Epithelial cell of proximal tubule (primary cell): Measurements from ENCODE around the gene ERICH3. TPM values are rescaled to one million over a fixed set of nuclear protein-coding genes. Genes with fewer than 3 reads are reported as not detected.

ENCODE experiments used
- DNase-seq: peaks from one replicate; pipeline ENCODE4 v3.0.0-alpha.2; 2011; ENCODE audit warnings: low read depth
- H3K4me3 ChIP-seq: 2 replicates; pipeline ENCODE4 v1.5.1; 2011; ENCODE audit warnings: low read depth, mild to moderate bottlenecking, low read length
- CTCF ChIP-seq: conservative IDR thresholded peaks from 2 replicates; pipeline ENCODE4 v1.5.1; 2012; ENCODE audit warnings: low read depth, mild to moderate bottlenecking, low read length
- total RNA-seq: library from RNA; depleted of rRNA; stranded (reverse); fragments of >200 nt; gene quantifications from 2 replicates; pipeline ENCODE4 v1.2.3, GENCODE V29; 2015

The ERICH3 gene, protein sequence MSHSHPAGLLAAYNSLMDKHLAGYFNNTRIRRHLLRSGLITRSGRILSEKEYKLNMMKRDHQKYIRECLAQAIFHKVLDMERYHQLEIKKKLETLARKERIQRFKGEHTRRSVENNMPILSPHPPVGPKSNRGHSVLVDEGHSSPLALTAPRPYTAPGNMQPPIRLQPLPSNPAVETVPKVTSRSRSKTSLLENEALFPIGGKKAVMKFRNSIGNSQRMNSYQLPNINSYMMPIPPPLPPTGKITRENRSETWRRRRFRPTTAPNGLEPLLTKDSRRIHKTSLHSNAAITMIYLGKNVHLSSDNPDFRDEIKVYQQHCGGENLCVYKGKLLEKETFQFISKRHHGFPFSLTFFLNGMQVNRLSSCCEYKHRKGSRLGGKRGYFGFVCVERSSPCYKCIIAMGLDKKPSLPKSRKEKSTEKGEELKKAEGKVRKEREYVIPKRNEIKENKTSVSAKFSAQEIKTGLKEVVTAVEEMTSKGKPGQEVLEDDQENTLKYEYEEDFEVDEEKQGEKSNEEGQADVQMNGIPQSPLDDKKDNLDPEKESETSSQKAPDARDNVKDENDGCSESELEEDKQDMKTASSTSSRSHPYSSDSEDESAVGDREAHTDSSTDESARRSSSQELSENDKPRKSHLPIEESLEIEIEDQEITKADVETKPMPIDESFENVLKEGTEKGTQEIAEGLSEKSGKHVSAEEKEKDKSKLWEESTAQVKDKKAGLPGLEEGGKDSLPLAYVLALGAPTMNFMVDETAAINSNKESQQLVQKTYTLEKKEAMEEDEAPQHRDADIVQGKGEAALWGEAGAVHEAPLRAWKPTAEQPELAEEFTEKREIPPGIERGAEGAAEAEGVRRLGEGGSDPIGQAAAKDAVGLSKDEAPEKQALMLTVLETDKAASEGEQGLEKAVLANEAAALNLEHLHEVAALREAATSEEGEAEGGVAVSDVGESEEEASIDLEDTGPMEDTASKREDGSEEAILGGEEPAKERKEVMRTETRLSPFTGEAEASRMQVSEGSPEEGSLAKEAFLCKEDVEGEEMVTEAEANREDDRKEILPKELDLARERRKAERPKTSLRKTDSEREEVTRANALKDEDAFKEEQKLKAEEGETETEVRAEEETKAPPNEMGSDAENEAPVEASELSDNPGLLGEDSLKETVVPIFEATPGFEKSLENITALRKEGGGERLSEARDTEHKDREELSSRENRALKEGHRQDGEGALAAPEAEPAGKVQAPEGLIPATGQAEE (N-terminal part only)
- 0.14 TPM in 1 of 2 replicates, not detected in the other for total RNA-seq

DNA sequence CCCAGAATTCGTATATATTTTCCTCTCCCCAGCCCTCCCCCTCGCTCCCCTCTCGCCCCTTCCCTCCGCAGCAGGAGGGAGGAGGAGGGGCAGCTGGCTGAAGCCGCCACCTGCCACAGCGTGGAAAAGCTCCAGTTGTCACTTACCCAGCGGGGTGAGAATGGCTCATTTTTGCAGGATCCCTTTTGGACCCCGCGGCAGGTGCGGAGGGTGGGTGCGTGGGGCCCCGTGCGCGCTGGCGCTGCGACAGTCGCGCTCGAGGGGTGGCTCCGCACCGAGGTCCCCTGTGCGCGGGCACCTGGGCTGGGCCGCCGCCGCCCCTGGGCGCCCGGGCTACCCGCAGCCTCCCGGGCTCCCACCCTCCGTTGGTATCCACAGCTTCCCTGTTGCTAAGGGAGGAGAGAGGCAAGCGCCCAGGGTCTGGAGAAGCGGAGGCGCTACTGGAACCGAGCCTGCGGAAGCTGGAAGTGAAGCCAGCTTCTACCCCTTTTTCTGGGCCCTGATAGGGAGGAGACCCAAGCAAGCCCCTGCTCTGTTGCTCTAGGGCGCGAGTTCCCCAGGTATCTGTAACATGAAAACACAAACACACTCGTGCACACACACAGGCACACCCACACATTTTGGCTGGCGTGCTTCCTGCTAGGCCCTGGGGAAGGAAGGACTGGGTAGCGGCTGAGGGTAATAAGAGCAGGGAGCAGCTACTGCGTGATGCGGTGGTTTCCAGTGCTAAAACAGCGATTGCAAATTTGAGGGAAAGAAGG is at the start of gene ERICH3:
Gene ERICH3 (minus strand): TSS at position 442 of the 761 bp plus-strand sequence. CDS start 273 bp downstream, at position 169.
- DNase-seq, result no peak
- H3K4me3 ChIP-seq, result peak within 1 kb of the TSS; percentile 54
- no peak for TF ChIP-seq CTCF

DNA sequence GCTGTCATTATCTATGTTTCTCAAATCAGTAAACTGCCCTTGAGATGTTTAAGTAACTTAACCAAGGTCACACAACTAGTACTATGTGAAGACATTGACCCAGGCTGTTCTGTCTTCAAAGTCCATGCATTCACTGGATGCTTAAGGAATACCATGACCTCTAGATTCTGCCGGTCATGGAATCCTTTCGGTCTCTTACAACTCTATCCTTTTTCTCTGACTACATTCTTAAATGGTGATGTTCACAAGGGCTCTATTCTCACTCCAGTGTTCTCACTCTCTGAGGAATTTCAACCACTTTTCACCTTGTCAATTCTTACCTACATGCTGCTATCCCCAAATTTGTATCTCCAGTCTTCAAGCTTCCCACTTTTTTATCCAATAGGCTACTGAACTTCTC is 44.0 kb upstream of the ERICH3 start:
- H3K4me3 ChIP-seq, result no peak overlapping the region
- DNase-seq, result no peak
- no peak for TF ChIP-seq CTCF

- no peak for DNase-seq
- no peak overlapping the region for H3K4me3 ChIP-seq
- no peak for TF ChIP-seq CTCF
Measured at GRCh38 chr1:74716822-74717221, 43.2 kb upstream of the ERICH3 start.

- TF ChIP-seq CTCF, result no peak
- DNase-seq, result no peak
- no peak overlapping the region for H3K4me3 ChIP-seq
Measured at GRCh38 chr1:74715806-74716205, 42.2 kb upstream of the ERICH3 start.

GRCh38 chr1:74715236-74715502 is 41.6 kb upstream of the ERICH3 start:
- TF ChIP-seq CTCF, result no peak
- no peak overlapping the region for H3K4me3 ChIP-seq
- no peak for DNase-seq
